GM06990 (cell line): ENCODE data around the gene G6PC3.
"Not testable (repeated sequence)": the region's sequence is repeated elsewhere in the genome, so short reads cannot be mapped to it uniquely, and the experiment has no call there.

Experiments used
- DNase-seq: peaks from one replicate; pipeline ENCODE4 v3.0.0-alpha.2; 2011; ENCODE audit not compliant: insufficient read length; ENCODE audit errors: extremely low read depth
- H3K27me3 ChIP-seq: replicated peaks from 2 replicates; pipeline ENCODE4 v1.6.0; 2011; ENCODE audit warnings: low read length; ENCODE audit not compliant: control insufficient read depth, insufficient read depth
- H3K36me3 ChIP-seq: 2 replicates; pipeline ENCODE4 v1.5.1; 2011; ENCODE audit warnings: low read length; ENCODE audit not compliant: control insufficient read depth, insufficient read depth
- H3K4me3 ChIP-seq: replicated peaks from 2 replicates; pipeline ENCODE4 v1.5.1; 2011; ENCODE audit warnings: low read depth, mild to moderate bottlenecking, control low read depth, low read length
- CTCF ChIP-seq: IDR thresholded peaks from 2 replicates; pipeline ENCODE4 v1.5.1; 2011; ENCODE audit warnings: low read length, control low read depth, mild to moderate bottlenecking, inconsistent platforms; ENCODE audit not compliant: insufficient read depth, poor library complexity, severe bottlenecking

Gene G6PC3

GRCh38 chr17:44029736-44030135 lies 40.8 kb upstream of the G6PC3 start:
- Histone ChIP-seq H3K36me3 (peaks cover 19% of the 10 kb centered on the region), H3K4me3 (no peak overlapping the region), H3K27me3 (no peaks in the 10 kb centered on the region)
- TF ChIP-seq CTCF = no peak
- DNase-seq = no peak

- Histone ChIP-seq H3K27me3 (no peaks in the 10 kb centered on the region), H3K36me3 (peaks cover 16% of the 10 kb centered on the region), H3K4me3 (no peak overlapping the region)
- no peak for DNase-seq
- no peak for TF ChIP-seq CTCF
Measured at GRCh38 chr17:44030482-44030881, 40.1 kb upstream of the G6PC3 start.

- Histone ChIP-seq H3K4me3 (no peak overlapping the region), H3K36me3 (peaks cover 33% of the 10 kb centered on the region), H3K27me3 (no peaks in the 10 kb centered on the region)
- no peak for DNase-seq
- no peak for TF ChIP-seq CTCF
Measured at GRCh38 chr17:44033861-44034408, 36.6 kb upstream of the G6PC3 start.

GRCh38 chr17:44034688-44035087 lies 35.8 kb upstream of the G6PC3 start:
- H3K4me3 ChIP-seq, H3K27me3 ChIP-seq, DNase-seq: not testable (repeated sequence)
- peaks cover 31% of the 10 kb centered on the region for H3K36me3 ChIP-seq

- no peak for TF ChIP-seq CTCF
- Histone ChIP-seq H3K36me3 (peaks cover 28% of the 10 kb centered on the region), H3K4me3 (no peak overlapping the region), H3K27me3 (no peaks in the 10 kb centered on the region)
- no peak for DNase-seq
Measured at GRCh38 chr17:44037471-44037870, 33.1 kb upstream of the G6PC3 start.

- no peak overlapping the region for H3K4me3 ChIP-seq
- no peaks in the 10 kb centered on the region for H3K27me3 ChIP-seq
- peaks cover 22% of the 10 kb centered on the region for H3K36me3 ChIP-seq
- no peak for DNase-seq
- TF ChIP-seq CTCF = no peak
Measured at GRCh38 chr17:44038604-44039011, 31.9 kb upstream of the G6PC3 start.
